CD14-positive monocyte (primary cell): ENCODE data around the gene EDEM1. TPM values are rescaled to one million over a fixed set of nuclear protein-coding genes. Genes with fewer than 3 reads are reported as not detected.
"Not testable (repeated sequence)": the region's sequence is repeated elsewhere in the genome, so short reads cannot be mapped to it uniquely, and the experiment has no call there.

ENCODE experiments used
- DNase-seq, 3 donors: peaks; one replicate each; pipeline ENCODE4 v3.0.0-alpha.2; 2011 to 2022
- H2AFZ ChIP-seq: 2 replicates; pipeline ENCODE4 v1.6.0; 2012; ENCODE audit warnings: mild to moderate bottlenecking, low read depth, low read length, inconsistent platforms; ENCODE audit not compliant: insufficient read depth, poor library complexity, severe bottlenecking
- H3K27ac ChIP-seq, 2 donors: 1 replicate in 1 of 2; 2 replicates in 1 of 2; pipeline ENCODE4 v1.5.1; 2012 to 2013; ENCODE audit warnings: low read length in 2 of 2, control low read depth in 1 of 2, inconsistent platforms in 1 of 2, low read depth in 1 of 2, mild to moderate bottlenecking in 1 of 2
- H3K27me3 ChIP-seq, 2 donors: one replicate each; pipeline versions ENCODE4 v1.6.0 to v1.6.1; 2011 to 2013; ENCODE audit warnings: low read length in 2 of 2; ENCODE audit not compliant: control insufficient read depth in 2 of 2, insufficient read depth in 2 of 2
- H3K36me3 ChIP-seq, 2 donors: replicated peaks in 1 of 2; 1 replicate in 1 of 2; 2 replicates in 1 of 2; pipeline versions ENCODE4 v1.5.1 to v1.6.1; 2012 to 2013; ENCODE audit warnings: low read length in 2 of 2, control low read depth in 1 of 2, inconsistent platforms in 1 of 2, mild to moderate bottlenecking in 1 of 2; ENCODE audit not compliant: insufficient read depth in 2 of 2, control insufficient read depth in 1 of 2
- H3K4me1 ChIP-seq, 2 donors: 1 replicate in 1 of 2; 2 replicates in 1 of 2; pipeline versions ENCODE4 v1.5.1 to v1.6.1; 2012 to 2013; ENCODE audit warnings: low read length in 2 of 2, control low read depth in 1 of 2, inconsistent platforms in 1 of 2, mild to moderate bottlenecking in 1 of 2, moderate library complexity in 1 of 2; ENCODE audit not compliant: insufficient read depth in 2 of 2, control insufficient read depth in 1 of 2
- H3K4me2 ChIP-seq: replicated peaks from 2 replicates; pipeline ENCODE3; 2012; ENCODE audit warnings: low read length, moderate library complexity, mild to moderate bottlenecking; ENCODE audit not compliant: poor library complexity, severe bottlenecking; ENCODE audit errors: extremely low read depth
- H3K4me3 ChIP-seq, 3 experiments: fragments of 200-600 bp in 1 of 3; sonication (generic) in 1 of 3; replicated peaks in 1 of 3; 1 replicate in 2 of 3; 2 replicates in 1 of 3; pipeline ENCODE4 v1.5.1; 2011 to 2013; ENCODE audit warnings: low read length in 3 of 3, mild to moderate bottlenecking in 3 of 3, control low read depth in 2 of 3, low read depth in 2 of 3, inconsistent platforms in 1 of 3, moderate library complexity in 1 of 3
- H3K79me2 ChIP-seq: 2 replicates; pipeline ENCODE4 v1.6.0; 2012; ENCODE audit warnings: mild to moderate bottlenecking, control low read depth, inconsistent platforms, low read length, moderate library complexity; ENCODE audit not compliant: insufficient read depth
- H3K9ac ChIP-seq: 2 replicates; pipeline ENCODE4 v1.6.0; 2017; ENCODE audit warnings: low read length, mild to moderate bottlenecking; ENCODE audit not compliant: insufficient read depth, poor library complexity, severe bottlenecking
- H3K9me3 ChIP-seq, 2 donors: replicated peaks in 1 of 2; 1 replicate in 1 of 2; 2 replicates in 1 of 2; pipeline versions ENCODE4 v1.5.1 to v1.6.1; 2012 to 2013; ENCODE audit warnings: low read length in 2 of 2, control low read depth in 1 of 2; ENCODE audit not compliant: control insufficient read depth in 1 of 2, insufficient read depth in 1 of 2
- H4K20me1 ChIP-seq: 2 replicates; pipeline ENCODE4 v1.6.0; 2012; ENCODE audit warnings: mild to moderate bottlenecking, low read length, control low read depth, moderate library complexity; ENCODE audit not compliant: insufficient read depth
- H3K27ac Mint-ChIP-seq, 7 donors: one replicate each; pipeline ENCODE4 v1.8.0; 2020; ENCODE audit warnings: mild to moderate bottlenecking in 7 of 7, mixed read lengths in 7 of 7, moderate library complexity in 6 of 7, inconsistent platforms in 2 of 7
- H3K27me3 Mint-ChIP-seq, 3 donors: one replicate each; pipeline ENCODE4 v1.8.0; 2021 to 2022; ENCODE audit warnings: low read depth in 3 of 3, mild to moderate bottlenecking in 3 of 3, mixed read lengths in 3 of 3, moderate library complexity in 3 of 3, inconsistent platforms in 1 of 3
- H3K36me3 Mint-ChIP-seq, 2 donors: one replicate each; pipeline ENCODE4 v1.8.0; 2020; ENCODE audit warnings: mixed read lengths in 2 of 2, inconsistent platforms in 1 of 2, mild to moderate bottlenecking in 1 of 2
- H3K4me1 Mint-ChIP-seq: one replicate; pipeline ENCODE4 v1.8.0; 2020; ENCODE audit warnings: mild to moderate bottlenecking, mixed read lengths
- H3K4me3 Mint-ChIP-seq, 2 donors: one replicate each; pipeline ENCODE4 v1.8.0; 2020; ENCODE audit warnings: mild to moderate bottlenecking in 2 of 2, mixed read lengths in 2 of 2, moderate library complexity in 1 of 2
- H3K9me3 Mint-ChIP-seq, 7 donors: one replicate each; pipeline ENCODE4 v1.8.0; 2020 to 2022; ENCODE audit warnings: mixed read lengths in 7 of 7, mild to moderate bottlenecking in 6 of 7, moderate library complexity in 6 of 7, inconsistent platforms in 2 of 7
- WGBS: methylation state at CpG from one replicate; pipeline ENCODE4 v1.1.5; 2013; ENCODE audit warnings: missing lambda C conversion rate; ENCODE audit not compliant: insufficient coverage; 5-methylcytosine and 5-hydroxymethylcytosine counted together
- intact Hi-C, 2 donors: fragments of 100-400 bp; cut with micrococcal nuclease; formaldehyde crosslinking; loops; one replicate each; pipeline versions ENCODE4 v1.15.0 to v1.15.1; 2023
- polyA plus RNA-seq, 3 donors: library from polyadenylated mRNA; depleted of rRNA in 1 of 3; unstranded in 2 of 3; stranded (reverse) in 1 of 3; fragments of 300-500 nt in 2 of 3; fragments of >200 nt in 1 of 3; fragmentation: Illumina TruSeq in 2 of 3; gene quantifications; 1 replicate in 2 of 3; 2 replicates in 1 of 3; pipeline ENCODE4 v1.2.3, GENCODE V29; 2012 to 2021
- TF ChIP-seq, protein P1 (sequence below): fragments of 200-600 bp; IDR thresholded peaks from one replicate; pipeline ENCODE4 v1.8.0; 2022; ENCODE audit warnings: antibody characterized with exemption, mild to moderate bottlenecking

Gene EDEM1
- polyA plus RNA-seq, 3 donors: 17.5 to 31.7 (median 23.7) TPM

DNA sequence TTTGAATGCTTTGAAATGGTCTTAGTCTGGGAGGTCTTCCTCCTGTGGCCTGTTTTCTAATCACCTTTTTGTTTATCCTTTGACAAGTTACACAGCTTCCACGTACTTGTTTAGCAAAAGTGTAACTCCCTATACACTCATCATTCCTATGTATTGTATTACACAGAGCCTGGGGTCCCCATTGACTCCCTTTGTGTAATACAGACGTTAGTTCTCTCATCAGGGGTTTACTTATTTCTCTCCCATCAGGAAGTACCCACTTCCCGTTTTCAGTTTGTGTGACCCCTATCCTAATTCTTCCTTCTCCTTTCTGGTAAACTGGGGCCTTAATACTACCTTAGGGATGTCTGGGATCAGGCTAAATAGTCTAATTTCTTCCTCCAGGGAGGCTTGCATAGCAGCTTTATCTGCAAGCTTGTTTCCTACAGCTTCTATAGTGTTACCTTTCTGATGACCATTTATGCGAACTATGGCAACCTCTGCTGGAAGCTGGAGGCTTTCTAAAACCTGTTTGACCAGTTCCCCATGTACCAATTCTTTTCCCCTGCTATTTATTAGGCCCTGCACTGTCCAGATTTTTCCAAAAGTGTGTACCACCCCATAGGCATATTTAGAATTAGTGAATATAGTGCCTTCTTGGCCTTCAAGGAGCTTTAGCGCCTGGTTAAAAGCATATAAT lies 43.1 kb upstream of the EDEM1 start:
- peaks cover 65% of the 10 kb centered on the region in 2 donors for H3K4me1 ChIP-seq
- H3K79me2 ChIP-seq: peaks cover 100% of the 10 kb centered on the region
- Mint-ChIP-seq H3K27ac (peak overlapping the region; percentile 74 to 89 (median 87)), H3K9me3 (peaks cover 0 to 5% (median 1%) of the 10 kb centered on the region in 7 donors), H3K4me1 (peaks cover 78% of the 10 kb centered on the region), H3K36me3 (peaks cover 27 to 49% of the 10 kb centered on the region in 2 donors), H3K27me3 (no peaks in the 10 kb centered on the region), H3K4me3 (peak overlapping the region in 1 of 2 donors; percentile 5)
- H3K27ac ChIP-seq: peak overlapping the region in 1 of 2 donors; percentile 94
- peak overlapping the region; percentile 8 for H3K4me2 ChIP-seq
- no peak overlapping the region for H3K9ac ChIP-seq
- H3K27me3 ChIP-seq: no peaks in the 10 kb centered on the region
- H3K36me3 ChIP-seq: peaks cover 0 to 17% of the 10 kb centered on the region in 2 donors
- H4K20me1 ChIP-seq: peaks cover 100% of the 10 kb centered on the region
- H2AFZ ChIP-seq: no peak overlapping the region
- DNase-seq: peak; percentile 44 to 88 (median 82)
- H3K4me3 ChIP-seq: peak overlapping the region in 1 of 3 experiments; percentile 25
- WGBS: 92% methylated on average over 2 of the region's 5 CpGs
- intact Hi-C loops: loop anchor here in 1 of 2 donors (5.0 kb wide), 1 partner anchor 43 kb away; the partner anchor contains the start of gene EDEM1
- no peaks in the 10 kb centered on the region for H3K9me3 ChIP-seq
- TF ChIP-seq, protein P1, sequence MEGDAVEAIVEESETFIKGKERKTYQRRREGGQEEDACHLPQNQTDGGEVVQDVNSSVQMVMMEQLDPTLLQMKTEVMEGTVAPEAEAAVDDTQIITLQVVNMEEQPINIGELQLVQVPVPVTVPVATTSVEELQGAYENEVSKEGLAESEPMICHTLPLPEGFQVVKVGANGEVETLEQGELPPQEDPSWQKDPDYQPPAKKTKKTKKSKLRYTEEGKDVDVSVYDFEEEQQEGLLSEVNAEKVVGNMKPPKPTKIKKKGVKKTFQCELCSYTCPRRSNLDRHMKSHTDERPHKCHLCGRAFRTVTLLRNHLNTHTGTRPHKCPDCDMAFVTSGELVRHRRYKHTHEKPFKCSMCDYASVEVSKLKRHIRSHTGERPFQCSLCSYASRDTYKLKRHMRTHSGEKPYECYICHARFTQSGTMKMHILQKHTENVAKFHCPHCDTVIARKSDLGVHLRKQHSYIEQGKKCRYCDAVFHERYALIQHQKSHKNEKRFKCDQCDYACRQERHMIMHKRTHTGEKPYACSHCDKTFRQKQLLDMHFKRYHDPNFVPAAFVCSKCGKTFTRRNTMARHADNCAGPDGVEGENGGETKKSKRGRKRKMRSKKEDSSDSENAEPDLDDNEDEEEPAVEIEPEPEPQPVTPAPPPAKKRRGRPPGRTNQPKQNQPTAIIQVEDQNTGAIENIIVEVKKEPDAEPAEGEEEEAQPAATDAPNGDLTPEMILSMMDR: no peak

DNA sequence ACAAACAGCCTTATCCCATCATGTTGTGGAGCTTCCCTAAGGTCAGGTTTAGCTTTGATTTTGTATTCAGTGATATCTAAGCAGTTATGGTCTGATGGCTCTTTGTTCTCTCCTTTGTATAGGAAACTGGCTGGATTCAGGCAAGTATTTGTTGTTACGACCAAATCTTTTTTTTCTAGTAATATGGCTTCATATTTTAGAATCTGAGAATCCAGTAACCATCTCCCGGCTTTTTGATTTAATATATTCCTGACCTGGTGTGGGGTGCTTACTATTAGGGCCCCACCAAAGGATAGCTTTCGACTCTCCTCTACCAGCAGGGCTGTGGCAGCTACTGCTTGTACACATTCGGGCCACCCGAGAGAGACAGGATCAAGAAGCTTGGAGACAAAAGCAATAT lies 42.4 kb upstream of the EDEM1 start:
- H3K27ac ChIP-seq: peak overlapping the region; percentile 30 to 94
- peak overlapping the region; percentile 52 to 91 (median 83) for H3K27ac Mint-ChIP-seq

DNA sequence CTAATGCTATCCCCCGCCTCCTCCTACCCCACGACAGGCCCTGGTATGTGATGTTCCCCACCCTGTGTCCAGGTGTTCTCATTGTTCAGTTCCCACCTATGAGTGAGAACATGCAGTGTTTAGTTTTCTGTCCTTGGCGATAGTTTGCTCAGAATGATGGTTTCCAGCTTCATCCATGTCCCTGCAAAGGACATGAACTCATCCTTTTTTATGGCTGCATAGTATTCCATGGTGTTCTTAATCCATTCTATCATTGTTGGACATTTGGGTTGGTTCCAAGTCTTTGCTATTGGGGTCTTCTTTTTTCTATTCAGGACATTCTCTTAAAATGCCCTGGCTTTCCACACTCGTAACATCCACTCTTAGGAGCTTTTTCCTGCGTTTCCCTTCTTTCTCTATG lies 40.4 kb upstream of the EDEM1 start:
- peaks cover 99% of the 10 kb centered on the region for H3K79me2 ChIP-seq
- H3K27me3 Mint-ChIP-seq, H3K4me2 ChIP-seq, H3K9me3 ChIP-seq, H3K4me3 ChIP-seq, H3K9ac ChIP-seq, H3K4me3 Mint-ChIP-seq, H3K27me3 ChIP-seq, H3K9me3 Mint-ChIP-seq, intact Hi-C loops, DNase-seq, H2AFZ ChIP-seq: not testable (repeated sequence)
- Mint-ChIP-seq H3K4me1 (peaks cover 64% of the 10 kb centered on the region), H3K27ac (peak overlapping the region in 4 of 7 donors; percentile 30 to 70 (median 59)), H3K36me3 (peaks cover 21 to 43% of the 10 kb centered on the region in 2 donors)
- H3K27ac ChIP-seq: peak overlapping the region in 1 of 2 donors; percentile 94
- peaks cover 0 to 14% of the 10 kb centered on the region in 2 donors for H3K36me3 ChIP-seq
- no CpG with 5 or more reads among the region's 5 CpGs for WGBS
- peaks cover 44 to 48% of the 10 kb centered on the region in 2 donors for H3K4me1 ChIP-seq
- peaks cover 100% of the 10 kb centered on the region for H4K20me1 ChIP-seq

More for the DNA sequence above, 42.4 kb upstream of the EDEM1 start:
- peaks cover 0 to 5% (median 1%) of the 10 kb centered on the region in 7 donors for H3K9me3 Mint-ChIP-seq
- TF ChIP-seq, protein P1: no peak
- Histone ChIP-seq H3K9ac (no peak overlapping the region), H3K4me3 (no peak overlapping the region), H3K9me3 (no peaks in the 10 kb centered on the region), H3K4me2 (no peak overlapping the region), H3K36me3 (peaks cover 0 to 17% of the 10 kb centered on the region in 2 donors), H4K20me1 (peaks cover 100% of the 10 kb centered on the region), H2AFZ (no peak overlapping the region), H3K27me3 (no peaks in the 10 kb centered on the region), H3K79me2 (peaks cover 100% of the 10 kb centered on the region), H3K4me1 (peaks cover 58 to 63% of the 10 kb centered on the region in 2 donors)
- intact Hi-C loops: no loop called here
- peaks cover 77% of the 10 kb centered on the region for H3K4me1 Mint-ChIP-seq
- no peaks in the 10 kb centered on the region for H3K27me3 Mint-ChIP-seq
- H3K4me3 Mint-ChIP-seq: no peak overlapping the region
- H3K36me3 Mint-ChIP-seq: peaks cover 27 to 49% of the 10 kb centered on the region in 2 donors
- WGBS: 100% methylated on average over 2 of the region's 5 CpGs
- no peak for DNase-seq
